ENCODE data around the gene BEND5.

DNA sequence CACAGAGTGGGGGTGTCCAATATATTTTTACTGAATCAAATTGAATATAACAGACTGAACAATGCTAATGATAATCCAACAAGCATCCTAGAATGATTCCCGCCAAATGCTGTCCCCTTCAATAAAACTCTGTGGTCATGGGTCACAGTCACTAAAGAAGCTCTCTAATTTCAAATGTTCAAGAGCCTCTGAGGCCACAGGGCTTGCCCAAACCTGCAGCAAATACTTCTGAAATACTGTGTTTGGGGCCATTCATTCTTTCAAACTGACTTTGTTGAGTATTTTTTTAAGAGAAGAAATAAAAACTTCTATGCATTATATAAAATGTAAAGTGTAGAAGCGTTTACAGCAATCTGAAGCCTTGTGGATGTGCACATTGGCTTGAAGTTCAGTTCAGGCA, 7.6 kb upstream of the BEND5 start:
- TF ChIP-seq, protein P1, sequence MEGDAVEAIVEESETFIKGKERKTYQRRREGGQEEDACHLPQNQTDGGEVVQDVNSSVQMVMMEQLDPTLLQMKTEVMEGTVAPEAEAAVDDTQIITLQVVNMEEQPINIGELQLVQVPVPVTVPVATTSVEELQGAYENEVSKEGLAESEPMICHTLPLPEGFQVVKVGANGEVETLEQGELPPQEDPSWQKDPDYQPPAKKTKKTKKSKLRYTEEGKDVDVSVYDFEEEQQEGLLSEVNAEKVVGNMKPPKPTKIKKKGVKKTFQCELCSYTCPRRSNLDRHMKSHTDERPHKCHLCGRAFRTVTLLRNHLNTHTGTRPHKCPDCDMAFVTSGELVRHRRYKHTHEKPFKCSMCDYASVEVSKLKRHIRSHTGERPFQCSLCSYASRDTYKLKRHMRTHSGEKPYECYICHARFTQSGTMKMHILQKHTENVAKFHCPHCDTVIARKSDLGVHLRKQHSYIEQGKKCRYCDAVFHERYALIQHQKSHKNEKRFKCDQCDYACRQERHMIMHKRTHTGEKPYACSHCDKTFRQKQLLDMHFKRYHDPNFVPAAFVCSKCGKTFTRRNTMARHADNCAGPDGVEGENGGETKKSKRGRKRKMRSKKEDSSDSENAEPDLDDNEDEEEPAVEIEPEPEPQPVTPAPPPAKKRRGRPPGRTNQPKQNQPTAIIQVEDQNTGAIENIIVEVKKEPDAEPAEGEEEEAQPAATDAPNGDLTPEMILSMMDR (IDR thresholded peaks at IDR 0.05), result no peak
- TF ChIP-seq POLR2A (IDR thresholded peaks at IDR 0.05), result no peak

Measured in sigmoid colon (tissue), 3 donors.